ENCODE results near the gene PIAS4. TPM values are rescaled to one million over a fixed set of nuclear protein-coding genes. Genes with fewer than 3 reads are reported as not detected.

PIAS4 gene
- total and polyA plus RNA-seq, 2 of the 13 experiments (the other 11 are each of a cell fraction or from before 2014, with no cell fraction given), result 9.0 to 20.1 TPM

GRCh38 chr19:4062419-4063368 is 55.2 kb downstream of the PIAS4 start (continued):
- TF ChIP-seq, protein P1, sequence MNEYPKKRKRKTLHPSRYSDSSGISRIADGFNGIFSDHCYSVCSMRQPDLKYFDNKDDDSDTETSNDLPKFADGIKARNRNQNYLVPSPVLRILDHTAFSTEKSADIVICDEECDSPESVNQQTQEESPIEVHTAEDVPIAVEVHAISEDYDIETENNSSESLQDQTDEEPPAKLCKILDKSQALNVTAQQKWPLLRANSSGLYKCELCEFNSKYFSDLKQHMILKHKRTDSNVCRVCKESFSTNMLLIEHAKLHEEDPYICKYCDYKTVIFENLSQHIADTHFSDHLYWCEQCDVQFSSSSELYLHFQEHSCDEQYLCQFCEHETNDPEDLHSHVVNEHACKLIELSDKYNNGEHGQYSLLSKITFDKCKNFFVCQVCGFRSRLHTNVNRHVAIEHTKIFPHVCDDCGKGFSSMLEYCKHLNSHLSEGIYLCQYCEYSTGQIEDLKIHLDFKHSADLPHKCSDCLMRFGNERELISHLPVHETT (CRISPR knock-in tag; conservative IDR thresholded peaks at IDR 0.05), result no peak
- TF ChIP-seq, protein P2, sequence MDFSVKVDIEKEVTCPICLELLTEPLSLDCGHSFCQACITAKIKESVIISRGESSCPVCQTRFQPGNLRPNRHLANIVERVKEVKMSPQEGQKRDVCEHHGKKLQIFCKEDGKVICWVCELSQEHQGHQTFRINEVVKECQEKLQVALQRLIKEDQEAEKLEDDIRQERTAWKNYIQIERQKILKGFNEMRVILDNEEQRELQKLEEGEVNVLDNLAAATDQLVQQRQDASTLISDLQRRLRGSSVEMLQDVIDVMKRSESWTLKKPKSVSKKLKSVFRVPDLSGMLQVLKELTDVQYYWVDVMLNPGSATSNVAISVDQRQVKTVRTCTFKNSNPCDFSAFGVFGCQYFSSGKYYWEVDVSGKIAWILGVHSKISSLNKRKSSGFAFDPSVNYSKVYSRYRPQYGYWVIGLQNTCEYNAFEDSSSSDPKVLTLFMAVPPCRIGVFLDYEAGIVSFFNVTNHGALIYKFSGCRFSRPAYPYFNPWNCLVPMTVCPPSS (IDR thresholded peaks at IDR 0.05), result no peak
- TF ChIP-seq EZH2 (conservative IDR thresholded peaks at IDR 0.05; ENCODE audit: low read depth, low read length) (no peak), KMT2A (CRISPR knock-in tag; IDR thresholded peaks at IDR 0.05) (no peak), MEIS1 (CRISPR knock-in tag; IDR thresholded peaks at IDR 0.05; ENCODE audit: borderline replicate concordance) (peak; percentile 26; the same call in 1 of the 2 replicates), SMYD3 (CRISPR knock-in tag; IDR thresholded peaks at IDR 0.05) (no peak), MED8 (CRISPR knock-in tag; IDR thresholded peaks at IDR 0.05; ENCODE audit: insufficient replicate concordance) (no peak), ADNP (CRISPR knock-in tag; IDR thresholded peaks at IDR 0.05) (peak; percentile 75; the same call in 1 of the 2 replicates), AGO2 (optimal IDR thresholded peaks at IDR 0.05; ENCODE audit: low read depth, low read length) (peak; percentile 91), POLR2A (IDR thresholded peaks at IDR 0.05; ENCODE audit: insufficient read depth in 1 of 2, low read depth in 2 of 2, low read length in 2 of 2) (0 out of 4 replicates have a peak, but pooled peaks have one; percentile 7 to 12), ZNF589 (CRISPR knock-in tag; conservative IDR thresholded peaks at IDR 0.05) (no peak), RAD51 (IDR thresholded peaks at IDR 0.05; ENCODE audit: borderline replicate concordance) (no peak), MAZ (IDR thresholded peaks at IDR 0.05; ENCODE audit: borderline replicate concordance, low read depth, low read length) (no peak), MAZ (CRISPR knock-in tag; IDR thresholded peaks at IDR 0.05; ENCODE audit: low read depth) (peak; percentile 30; the same call in 1 of the 2 replicates), ZNF274 (CRISPR knock-in tag; IDR thresholded peaks at IDR 0.05) (no peak), RBM22 (optimal IDR thresholded peaks at IDR 0.05; ENCODE audit: low read length) (peak; percentile 26)
- TF ChIP-seq, protein P3, sequence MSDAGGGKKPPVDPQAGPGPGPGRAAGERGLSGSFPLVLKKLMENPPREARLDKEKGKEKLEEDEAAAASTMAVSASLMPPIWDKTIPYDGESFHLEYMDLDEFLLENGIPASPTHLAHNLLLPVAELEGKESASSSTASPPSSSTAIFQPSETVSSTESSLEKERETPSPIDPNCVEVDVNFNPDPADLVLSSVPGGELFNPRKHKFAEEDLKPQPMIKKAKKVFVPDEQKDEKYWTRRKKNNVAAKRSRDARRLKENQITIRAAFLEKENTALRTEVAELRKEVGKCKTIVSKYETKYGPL (CRISPR knock-in tag; IDR thresholded peaks at IDR 0.05), result no peak
- TF ChIP-seq, protein P4, sequence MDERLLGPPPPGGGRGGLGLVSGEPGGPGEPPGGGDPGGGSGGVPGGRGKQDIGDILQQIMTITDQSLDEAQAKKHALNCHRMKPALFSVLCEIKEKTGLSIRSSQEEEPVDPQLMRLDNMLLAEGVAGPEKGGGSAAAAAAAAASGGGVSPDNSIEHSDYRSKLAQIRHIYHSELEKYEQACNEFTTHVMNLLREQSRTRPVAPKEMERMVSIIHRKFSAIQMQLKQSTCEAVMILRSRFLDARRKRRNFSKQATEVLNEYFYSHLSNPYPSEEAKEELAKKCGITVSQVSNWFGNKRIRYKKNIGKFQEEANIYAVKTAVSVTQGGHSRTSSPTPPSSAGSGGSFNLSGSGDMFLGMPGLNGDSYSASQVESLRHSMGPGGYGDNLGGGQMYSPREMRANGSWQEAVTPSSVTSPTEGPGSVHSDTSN (CRISPR knock-in tag; IDR thresholded peaks at IDR 0.05), result no peak
- TF ChIP-seq, protein P5, sequence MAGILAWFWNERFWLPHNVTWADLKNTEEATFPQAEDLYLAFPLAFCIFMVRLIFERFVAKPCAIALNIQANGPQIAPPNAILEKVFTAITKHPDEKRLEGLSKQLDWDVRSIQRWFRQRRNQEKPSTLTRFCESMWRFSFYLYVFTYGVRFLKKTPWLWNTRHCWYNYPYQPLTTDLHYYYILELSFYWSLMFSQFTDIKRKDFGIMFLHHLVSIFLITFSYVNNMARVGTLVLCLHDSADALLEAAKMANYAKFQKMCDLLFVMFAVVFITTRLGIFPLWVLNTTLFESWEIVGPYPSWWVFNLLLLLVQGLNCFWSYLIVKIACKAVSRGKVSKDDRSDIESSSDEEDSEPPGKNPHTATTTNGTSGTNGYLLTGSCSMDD (CRISPR knock-in tag; IDR thresholded peaks at IDR 0.05), result no peak
- TF ChIP-seq, protein P6, sequence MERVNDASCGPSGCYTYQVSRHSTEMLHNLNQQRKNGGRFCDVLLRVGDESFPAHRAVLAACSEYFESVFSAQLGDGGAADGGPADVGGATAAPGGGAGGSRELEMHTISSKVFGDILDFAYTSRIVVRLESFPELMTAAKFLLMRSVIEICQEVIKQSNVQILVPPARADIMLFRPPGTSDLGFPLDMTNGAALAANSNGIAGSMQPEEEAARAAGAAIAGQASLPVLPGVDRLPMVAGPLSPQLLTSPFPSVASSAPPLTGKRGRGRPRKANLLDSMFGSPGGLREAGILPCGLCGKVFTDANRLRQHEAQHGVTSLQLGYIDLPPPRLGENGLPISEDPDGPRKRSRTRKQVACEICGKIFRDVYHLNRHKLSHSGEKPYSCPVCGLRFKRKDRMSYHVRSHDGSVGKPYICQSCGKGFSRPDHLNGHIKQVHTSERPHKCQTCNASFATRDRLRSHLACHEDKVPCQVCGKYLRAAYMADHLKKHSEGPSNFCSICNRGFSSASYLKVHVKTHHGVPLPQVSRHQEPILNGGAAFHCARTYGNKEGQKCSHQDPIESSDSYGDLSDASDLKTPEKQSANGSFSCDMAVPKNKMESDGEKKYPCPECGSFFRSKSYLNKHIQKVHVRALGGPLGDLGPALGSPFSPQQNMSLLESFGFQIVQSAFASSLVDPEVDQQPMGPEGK (CRISPR knock-in tag; IDR thresholded peaks at IDR 0.05), result 0 out of 2 replicates have a peak, but pooled peaks have one; percentile 12

Data from HepG2 (cell line).